B cell (primary cell): ENCODE results near the gene TBC1D22A. TPM values are rescaled to one million over a fixed set of nuclear protein-coding genes. Genes with fewer than 3 reads are reported as not detected.

Experiments used
- ATAC-seq: fragments of 200-7000 bp; cut with Tn5 transposase; one replicate; pipeline ENCODE4 v1.10.0; 2021; ENCODE audit warnings: low read depth, mild to moderate bottlenecking, moderate number of reproducible peaks, moderate library complexity
- CTCF ChIA-PET: fragments of 350-600 bp; sonication (Branson Sonifier 250); formaldehyde crosslinking; loops from one replicate; lab custom pipeline; 2021; ENCODE audit warnings: antibody characterized with exemption, inconsistent platforms; lab: Charles Lee
- POLR2A ChIA-PET: fragments of 350-600 bp; sonication (Branson Sonifier 250); formaldehyde crosslinking; loops from one replicate; lab custom pipeline; 2021; ENCODE audit warnings: antibody characterized with exemption; lab: Charles Lee
- DNase-seq: peaks from one replicate; pipeline ENCODE4 v3.0.0; 2013
- H2AFZ ChIP-seq: 2 replicates; pipeline ENCODE4 v1.6.1; 2012; ENCODE audit warnings: mild to moderate bottlenecking, low read depth, low read length; ENCODE audit not compliant: insufficient read depth, poor library complexity, severe bottlenecking
- H3K27ac ChIP-seq, 2 donors: 1 replicate in 1 of 2; 2 replicates in 1 of 2; pipeline ENCODE4 v1.5.1; 2012 to 2013; ENCODE audit warnings: low read length in 2 of 2, mild to moderate bottlenecking in 2 of 2, moderate library complexity in 1 of 2
- H3K27me3 ChIP-seq, 4 experiments: fragments of 200-600 bp in 1 of 4; sonication (generic) in 1 of 4; replicated peaks in 1 of 4; 1 replicate in 2 of 4; 2 replicates in 2 of 4; pipeline versions ENCODE4 v1.6.1 to v1.7.0; 2013 to 2016; ENCODE audit warnings: low read length in 3 of 4, mild to moderate bottlenecking in 2 of 4, mixed read lengths in 1 of 4, moderate library complexity in 1 of 4; ENCODE audit not compliant: insufficient read depth in 4 of 4, control insufficient read depth in 3 of 4; ENCODE audit errors: control extremely low read depth in 1 of 4
- H3K36me3 ChIP-seq, 2 experiments: replicated peaks in 1 of 2; 1 replicate in 1 of 2; 2 replicates in 1 of 2; pipeline versions ENCODE4 v1.6.1 to v1.7.1; 2013; ENCODE audit warnings: low read length in 1 of 2; ENCODE audit not compliant: insufficient read depth in 2 of 2, control insufficient read depth in 1 of 2; ENCODE audit errors: control extremely low read depth in 1 of 2, extremely low read depth in 1 of 2
- H3K4me1 ChIP-seq, 2 donors: fragments of 200-600 bp in 1 of 2; sonication (generic) in 1 of 2; 1 replicate in 1 of 2; 2 replicates in 1 of 2; pipeline versions ENCODE4 v1.5.1 to v1.6.1; 2013 to 2017; ENCODE audit warnings: low read length in 2 of 2; ENCODE audit not compliant: control insufficient read depth in 2 of 2, insufficient read depth in 2 of 2
- H3K4me2 ChIP-seq: replicated peaks from 2 replicates; pipeline ENCODE3; 2012; ENCODE audit warnings: mild to moderate bottlenecking, low read depth, low read length; ENCODE audit not compliant: poor library complexity, severe bottlenecking
- H3K4me3 ChIP-seq, 5 experiments: fragments of 200-600 bp in 1 of 5; sonication (generic) in 1 of 5; 1 replicate in 3 of 5; 2 replicates in 2 of 5; pipeline versions ENCODE4 v1.5.1 to v1.7.0; 2011 to 2016; ENCODE audit warnings: low read length in 4 of 5, mild to moderate bottlenecking in 4 of 5, low read depth in 2 of 5, control low read depth in 1 of 5, moderate library complexity in 1 of 5; ENCODE audit not compliant: insufficient read depth in 1 of 5; ENCODE audit errors: control extremely low read depth in 1 of 5, extremely low read depth in 1 of 5
- H3K79me2 ChIP-seq: fragments of 200-600 bp; sonication (generic); one replicate; pipeline ENCODE4 v1.6.0; 2016; ENCODE audit warnings: low read length; ENCODE audit not compliant: control insufficient read depth, insufficient read depth
- H3K9ac ChIP-seq: fragments of 200-600 bp; sonication (generic); 2 replicates; pipeline ENCODE4 v1.6.1; 2017; ENCODE audit warnings: mild to moderate bottlenecking, low read length, moderate library complexity
- H3K9me3 ChIP-seq, 3 donors: one replicate each; pipeline versions ENCODE4 v1.6.1 to v1.7.1; 2013; ENCODE audit warnings: low read length in 2 of 3; ENCODE audit not compliant: control insufficient read depth in 2 of 3, insufficient read depth in 1 of 3; ENCODE audit errors: control extremely low read depth in 1 of 3
- H4K20me1 ChIP-seq: 2 replicates; pipeline ENCODE4 v1.6.0; 2012; ENCODE audit warnings: mild to moderate bottlenecking, low read length; ENCODE audit not compliant: insufficient read depth, control insufficient read depth, poor library complexity, severe bottlenecking
- H3K27ac Mint-ChIP-seq: one replicate; pipeline ENCODE4 v1.8.0; 2021; ENCODE audit warnings: mixed read lengths
- H3K27me3 Mint-ChIP-seq: one replicate; pipeline ENCODE4 v1.8.0; 2021; ENCODE audit warnings: mixed read lengths
- H3K4me1 Mint-ChIP-seq: one replicate; pipeline ENCODE4 v1.8.0; 2021; ENCODE audit warnings: mixed read lengths
- H3K4me3 Mint-ChIP-seq: one replicate; pipeline ENCODE4 v1.8.0; 2021; ENCODE audit warnings: mixed read lengths
- H3K9me3 Mint-ChIP-seq: one replicate; pipeline ENCODE4 v1.8.0; 2022; ENCODE audit warnings: mixed read lengths; ENCODE audit not compliant: insufficient read depth
- CTCF ChIP-seq: fragments of 200-600 bp; IDR thresholded peaks from one replicate; pipeline ENCODE4 v1.8.0; 2022; ENCODE audit warnings: antibody characterized with exemption, mild to moderate bottlenecking
- EZH2 ChIP-seq: IDR thresholded peaks from 2 replicates; pipeline ENCODE4 v1.6.1; 2012; ENCODE audit warnings: borderline replicate concordance, low read depth, mild to moderate bottlenecking, moderate library complexity, low read length; ENCODE audit not compliant: insufficient read depth, poor library complexity, severe bottlenecking
- WGBS: methylation state at CpG from one replicate; pipeline ENCODE4 v1.1.5; 2013; ENCODE audit warnings: missing lambda C conversion rate; ENCODE audit not compliant: insufficient coverage; 5-methylcytosine and 5-hydroxymethylcytosine counted together
- intact Hi-C: fragments of 100-400 bp; cut with micrococcal nuclease; formaldehyde crosslinking; loops from one replicate; pipeline ENCODE4 v1.10.0; 2022
- polyA plus RNA-seq: library from polyadenylated mRNA; depleted of rRNA; stranded (reverse); fragments of >200 nt; gene quantifications from 2 replicates; pipeline ENCODE4 v1.2.3, GENCODE V29; 2012
- total RNA-seq, 2 donors: library from RNA; stranded (reverse); fragments of 120-200 nt in 1 of 2; gene quantifications; 1 replicate in 1 of 2; 2 replicates in 1 of 2; pipeline versions ENCODE4 v1.2.3 to v1.2.4, GENCODE V29; 2013 to 2022

TBC1D22A gene
- total and polyA plus RNA-seq, 2 donors (not counting 1 experiment from before 2014, with no cell fraction given), result 73.8 to 128 TPM

- TF ChIP-seq EZH2 (no peak), CTCF (no peak)
- peaks cover 0 to 4% (median 0%) of the 10 kb centered on the region in 3 donors for H3K9me3 ChIP-seq
- no peaks in the 10 kb centered on the region for H3K27me3 Mint-ChIP-seq
- ChIA-PET CTCF (no interaction called here), POLR2A (no interaction called here)
- no peak overlapping the region for H3K4me2 ChIP-seq
- H3K4me3 ChIP-seq, result no peak overlapping the region
- H3K9ac ChIP-seq, result no peak overlapping the region
- no peak for ATAC-seq
- intact Hi-C loops, result no loop called here
- peaks cover 0 to 20% of the 10 kb centered on the region in 2 experiments for H3K36me3 ChIP-seq
- peaks cover 10% of the 10 kb centered on the region for H3K4me1 Mint-ChIP-seq
- H3K27ac Mint-ChIP-seq, result no peak overlapping the region
- H3K27ac ChIP-seq, result no peak overlapping the region
- DNase-seq, result no peak
- no peaks in the 10 kb centered on the region for H3K9me3 Mint-ChIP-seq
- no peak overlapping the region for H3K4me3 Mint-ChIP-seq
- H4K20me1 ChIP-seq, result peaks cover 64% of the 10 kb centered on the region
- peaks cover 6% of the 10 kb centered on the region for H3K79me2 ChIP-seq
- H2AFZ ChIP-seq, result no peak overlapping the region
- H3K4me1 ChIP-seq, result no peaks in the 10 kb centered on the region
- H3K27me3 ChIP-seq, result no peaks in the 10 kb centered on the region
- WGBS, result 98% methylated on average over 21 of the region's 21 CpGs
Observed at GRCh38 chr22:47128622-47129215, 366.3 kb downstream of the TBC1D22A start.

GRCh38 chr22:47129902-47130635, 367.6 kb downstream of the TBC1D22A start:
- Histone ChIP-seq H3K4me3 (no peak overlapping the region), H3K4me1 (no peaks in the 10 kb centered on the region), H4K20me1 (peaks cover 66% of the 10 kb centered on the region), H3K9me3 (peaks cover 0 to 4% (median 0%) of the 10 kb centered on the region in 3 donors), H3K27ac (no peak overlapping the region), H3K36me3 (peaks cover 0 to 26% of the 10 kb centered on the region in 2 experiments), H3K27me3 (no peaks in the 10 kb centered on the region), H3K9ac (no peak overlapping the region), H3K79me2 (peaks cover 6% of the 10 kb centered on the region), H3K4me2 (no peak overlapping the region), H2AFZ (no peak overlapping the region)
- WGBS, result 85% methylated on average over 13 of the region's 21 CpGs
- Mint-ChIP-seq H3K27me3 (no peaks in the 10 kb centered on the region), H3K4me3 (no peak overlapping the region), H3K27ac (no peak overlapping the region), H3K4me1 (peaks cover 10% of the 10 kb centered on the region), H3K9me3 (no peaks in the 10 kb centered on the region)
- POLR2A ChIA-PET, result no interaction called here
- no peak for ATAC-seq
- TF ChIP-seq EZH2 (no peak), CTCF (no peak)
- intact Hi-C loops, result no loop called here
- DNase-seq, result no peak
- CTCF ChIA-PET, result no interaction called here
